Progenitor cell of endocrine pancreas (in vitro differentiated cells): ENCODE data around the gene CEP85. TPM values are rescaled to one million over a fixed set of nuclear protein-coding genes. Genes with fewer than 3 reads are reported as not detected.

Source experiments
- DNase-seq: peaks from one replicate; pipeline ENCODE4 v3.0.0; 2021; ENCODE audit warnings: low spot score; ENCODE audit not compliant: unreplicated experiment
- H3K27ac Mint-ChIP-seq: 2 replicates; pipeline ENCODE4 v1.8.0; 2021; ENCODE audit warnings: mild to moderate bottlenecking, moderate library complexity, mixed read lengths
- H3K27me3 Mint-ChIP-seq: 2 replicates; pipeline ENCODE4 v1.8.0; 2021; ENCODE audit warnings: mixed read lengths
- H3K36me3 Mint-ChIP-seq: 2 replicates; pipeline ENCODE4 v1.8.0; 2022; ENCODE audit warnings: mixed read lengths; ENCODE audit not compliant: insufficient read depth
- H3K4me1 Mint-ChIP-seq: 2 replicates; pipeline ENCODE4 v1.8.0; 2021; ENCODE audit warnings: low read depth, mixed read lengths
- H3K4me3 Mint-ChIP-seq: 2 replicates; pipeline ENCODE4 v1.8.0; 2021; ENCODE audit warnings: low read depth, mild to moderate bottlenecking, moderate library complexity, mixed read lengths
- H3K9me3 Mint-ChIP-seq: 2 replicates; pipeline ENCODE4 v1.8.0; 2021; ENCODE audit warnings: low read depth, mixed read lengths
- CTCF ChIP-seq: fragments of 200-600 bp; sonication (generic); IDR thresholded peaks from one replicate; pipeline ENCODE4 v1.5.0; 2021; ENCODE audit warnings: antibody characterized with exemption, mild to moderate bottlenecking; ENCODE audit not compliant: unreplicated experiment
- total RNA-seq: library from RNA; stranded (reverse); gene quantifications from 2 replicates; pipeline ENCODE4 v1.2.1, GENCODE V29; 2021

CEP85 gene
- total RNA-seq, 1 donor from 2014 or later, result 21.3 TPM

GRCh38 chr1:26281091-26281958 lies 47.3 kb downstream of the CEP85 start:
- peaks cover 33% of the 10 kb centered on the region for H3K4me1 Mint-ChIP-seq
- H3K27me3 Mint-ChIP-seq, result no peaks in the 10 kb centered on the region
- no peak for TF ChIP-seq CTCF
- H3K4me3 Mint-ChIP-seq, result peak overlapping the region; percentile 66
- peaks cover 4% of the 10 kb centered on the region for H3K36me3 Mint-ChIP-seq
- DNase-seq, result no peak
- no peaks in the 10 kb centered on the region for H3K9me3 Mint-ChIP-seq
- peak overlapping the region; percentile 14 for H3K27ac Mint-ChIP-seq

GRCh38 chr1:26281971-26282370 lies 48.0 kb downstream of the CEP85 start:
- no peak for DNase-seq
- H3K36me3 Mint-ChIP-seq, result peaks cover 4% of the 10 kb centered on the region
- no peak for TF ChIP-seq CTCF
- H3K9me3 Mint-ChIP-seq, result no peaks in the 10 kb centered on the region
- H3K4me3 Mint-ChIP-seq, result peak overlapping the region; percentile 66
- peaks cover 29% of the 10 kb centered on the region for H3K4me1 Mint-ChIP-seq
- H3K27me3 Mint-ChIP-seq, result no peaks in the 10 kb centered on the region
- H3K27ac Mint-ChIP-seq, result no peak overlapping the region

- H3K4me3 Mint-ChIP-seq, result no peak overlapping the region
- no peak overlapping the region for H3K27ac Mint-ChIP-seq
- H3K9me3 Mint-ChIP-seq, result no peaks in the 10 kb centered on the region
- H3K4me1 Mint-ChIP-seq, result peaks cover 25% of the 10 kb centered on the region
- H3K27me3 Mint-ChIP-seq, result no peaks in the 10 kb centered on the region
- peaks cover 4% of the 10 kb centered on the region for H3K36me3 Mint-ChIP-seq
- TF ChIP-seq CTCF, result no peak
- DNase-seq, result no peak
Measured at GRCh38 chr1:26282401-26282918, 48.5 kb downstream of the CEP85 start.

GRCh38 chr1:26283279-26283853 lies 49.4 kb downstream of the CEP85 start:
- Mint-ChIP-seq H3K4me1 (peaks cover 19% of the 10 kb centered on the region), H3K4me3 (no peak overlapping the region), H3K27ac (peak overlapping the region; percentile 71), H3K27me3 (no peaks in the 10 kb centered on the region), H3K9me3 (no peaks in the 10 kb centered on the region), H3K36me3 (peaks cover 4% of the 10 kb centered on the region)
- no peak for DNase-seq
- no peak for TF ChIP-seq CTCF

GRCh38 chr1:26283871-26284596 lies 50.0 kb downstream of the CEP85 start:
- no peak overlapping the region for H3K4me3 Mint-ChIP-seq
- H3K4me1 Mint-ChIP-seq, result peaks cover 16% of the 10 kb centered on the region
- H3K36me3 Mint-ChIP-seq, result peaks cover 3% of the 10 kb centered on the region
- H3K27me3 Mint-ChIP-seq, result no peaks in the 10 kb centered on the region
- no peaks in the 10 kb centered on the region for H3K9me3 Mint-ChIP-seq
- TF ChIP-seq CTCF, result no peak
- DNase-seq, result no peak
- no peak overlapping the region for H3K27ac Mint-ChIP-seq
